ENCODE results near the gene CSTB. TPM values are rescaled to one million over a fixed set of nuclear protein-coding genes. Genes with fewer than 3 reads are reported as not detected.

The CSTB gene
- total and polyA plus RNA-seq, 2 of the 8 experiments (the other 6 are each of a cell fraction or from before 2014, with no cell fraction given), result 53.8 to 64.1 TPM

GRCh38 chr21:43728467-43729390, 47.4 kb downstream of the CSTB start (continued):
- TF ChIP-seq USF2 (IDR thresholded peaks at IDR 0.05; ENCODE audit: low read length) (0 out of 2 replicates have a peak, but pooled peaks have one; percentile 9), EZH2 (IDR thresholded peaks at IDR 0.05; ENCODE audit: low read depth, low read length, severe bottlenecking) (no peak), EGR1 (IDR thresholded peaks at IDR 0.05; ENCODE audit: borderline replicate concordance, low read depth, low read length) (peak; percentile 35; the same call in 1 of the 2 replicates), NRF1 (IDR thresholded peaks at IDR 0.05; ENCODE audit: low read depth, low read length) (no peak), KDM1A (IDR thresholded peaks at IDR 0.05; ENCODE audit: borderline replicate concordance, low read length) (0 out of 2 replicates have a peak, but pooled peaks have one; percentile 17), PHF8 (conservative IDR thresholded peaks at IDR 0.05; ENCODE audit: low read depth, low read length) (peak; percentile 56), POLR2AphosphoS5 (IDR thresholded peaks at IDR 0.05; ENCODE audit: low read depth, low read length) (peak; percentile 85), TAF1 (IDR thresholded peaks at IDR 0.05; ENCODE audit: low read depth, low read length) (0 out of 2 replicates have a peak, but pooled peaks have one; percentile 75)
